ENCODE results near the gene HLA-DPA1. TPM values are rescaled to one million over a fixed set of nuclear protein-coding genes. Genes with fewer than 3 reads are reported as not detected.

HLA-DPA1 gene
- total and polyA plus RNA-seq, 10 of the 15 experiments (the other 5 are each of a cell fraction or from before 2014, with no cell fraction given): 508 to 1,640 (median 829) TPM

DNA sequence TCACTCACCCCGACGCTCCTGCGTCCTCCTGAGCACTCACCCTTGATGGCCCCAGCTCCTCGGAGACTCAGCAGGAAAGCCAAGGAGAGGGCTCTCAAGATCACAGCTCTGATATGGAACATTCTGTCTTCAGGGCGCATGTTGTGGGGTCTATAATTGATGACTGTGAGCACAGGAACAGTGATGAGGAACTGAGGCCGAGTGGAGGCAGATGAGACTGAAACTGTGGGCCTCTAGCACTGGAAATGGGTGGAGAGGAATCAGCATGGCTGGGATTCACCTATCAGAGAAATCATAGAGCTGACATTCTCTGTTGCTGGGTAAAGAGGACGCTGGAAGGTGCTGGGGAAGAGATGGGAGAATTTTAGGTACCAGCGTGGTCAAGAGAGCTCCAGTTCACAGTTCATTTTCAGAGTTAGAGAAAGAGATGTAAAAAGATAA is at the start of gene HLA-DPA1 (continued):
- TF ChIP-seq EZH2 (IDR thresholded peaks at IDR 0.05; ENCODE audit: borderline replicate concordance, control insufficient read depth, low read depth, low read length) (no peak), RELA (IDR thresholded peaks at IDR 0.05; ENCODE audit: borderline replicate concordance, partially characterized antibody) (peak; percentile 52), MEF2B (IDR thresholded peaks at IDR 0.05; ENCODE audit: partially characterized antibody, poor library complexity, severe bottlenecking) (no peak), BRCA1 (IDR thresholded peaks at IDR 0.05; ENCODE audit: low read depth, low read length) (no peak), ZNF207 (IDR thresholded peaks at IDR 0.05; ENCODE audit: borderline replicate concordance) (no peak), RCOR1 (conservative IDR thresholded peaks at IDR 0.05; ENCODE audit: low read depth, low read length) (no peak), TCF7 (IDR thresholded peaks at IDR 0.05; ENCODE audit: borderline replicate concordance) (peak; percentile 32; the same call in 1 of the 2 replicates), ZBED1 (IDR thresholded peaks at IDR 0.05; ENCODE audit: borderline replicate concordance) (peak; percentile 97; the same call in 1 of the 2 replicates), ZNF24 (IDR thresholded peaks at IDR 0.05) (no peak), KDM1A (IDR thresholded peaks at IDR 0.05; ENCODE audit: borderline replicate concordance) (no peak), NR2F1 (conservative IDR thresholded peaks at IDR 0.05) (no peak), TARDBP (IDR thresholded peaks at IDR 0.05; ENCODE audit: borderline replicate concordance) (no peak), KAT2A (conservative IDR thresholded peaks at IDR 0.05; ENCODE audit: control insufficient read depth, low read depth, low read length) (no peak), ASH2L (IDR thresholded peaks at IDR 0.05; ENCODE audit: borderline replicate concordance, low read depth) (no peak), DPF2 (IDR thresholded peaks at IDR 0.05) (0 out of 2 replicates have a peak, but pooled peaks have one; percentile 30), ESRRA (IDR thresholded peaks at IDR 0.05; ENCODE audit: low read length) (no peak), ZSCAN29 (IDR thresholded peaks at IDR 0.05) (no peak), MEF2A (IDR thresholded peaks at IDR 0.05; ENCODE audit: insufficient read depth, low read depth, low read length) (0 out of 2 replicates have a peak, but pooled peaks have one; percentile 11), RAD51 (IDR thresholded peaks at IDR 0.05) (no peak)
- TF ChIP-seq, protein P1, sequence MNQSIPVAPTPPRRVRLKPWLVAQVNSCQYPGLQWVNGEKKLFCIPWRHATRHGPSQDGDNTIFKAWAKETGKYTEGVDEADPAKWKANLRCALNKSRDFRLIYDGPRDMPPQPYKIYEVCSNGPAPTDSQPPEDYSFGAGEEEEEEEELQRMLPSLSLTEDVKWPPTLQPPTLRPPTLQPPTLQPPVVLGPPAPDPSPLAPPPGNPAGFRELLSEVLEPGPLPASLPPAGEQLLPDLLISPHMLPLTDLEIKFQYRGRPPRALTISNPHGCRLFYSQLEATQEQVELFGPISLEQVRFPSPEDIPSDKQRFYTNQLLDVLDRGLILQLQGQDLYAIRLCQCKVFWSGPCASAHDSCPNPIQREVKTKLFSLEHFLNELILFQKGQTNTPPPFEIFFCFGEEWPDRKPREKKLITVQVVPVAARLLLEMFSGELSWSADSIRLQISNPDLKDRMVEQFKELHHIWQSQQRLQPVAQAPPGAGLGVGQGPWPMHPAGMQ (IDR thresholded peaks at IDR 0.05; ENCODE audit: borderline replicate concordance): no peak
- TF ChIP-seq, protein P2, sequence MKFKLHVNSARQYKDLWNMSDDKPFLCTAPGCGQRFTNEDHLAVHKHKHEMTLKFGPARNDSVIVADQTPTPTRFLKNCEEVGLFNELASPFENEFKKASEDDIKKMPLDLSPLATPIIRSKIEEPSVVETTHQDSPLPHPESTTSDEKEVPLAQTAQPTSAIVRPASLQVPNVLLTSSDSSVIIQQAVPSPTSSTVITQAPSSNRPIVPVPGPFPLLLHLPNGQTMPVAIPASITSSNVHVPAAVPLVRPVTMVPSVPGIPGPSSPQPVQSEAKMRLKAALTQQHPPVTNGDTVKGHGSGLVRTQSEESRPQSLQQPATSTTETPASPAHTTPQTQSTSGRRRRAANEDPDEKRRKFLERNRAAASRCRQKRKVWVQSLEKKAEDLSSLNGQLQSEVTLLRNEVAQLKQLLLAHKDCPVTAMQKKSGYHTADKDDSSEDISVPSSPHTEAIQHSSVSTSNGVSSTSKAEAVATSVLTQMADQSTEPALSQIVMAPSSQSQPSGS (IDR thresholded peaks at IDR 0.05; ENCODE audit: low read length): peak; percentile 26; the same call in 1 of the 2 replicates
- TF ChIP-seq, protein P3, sequence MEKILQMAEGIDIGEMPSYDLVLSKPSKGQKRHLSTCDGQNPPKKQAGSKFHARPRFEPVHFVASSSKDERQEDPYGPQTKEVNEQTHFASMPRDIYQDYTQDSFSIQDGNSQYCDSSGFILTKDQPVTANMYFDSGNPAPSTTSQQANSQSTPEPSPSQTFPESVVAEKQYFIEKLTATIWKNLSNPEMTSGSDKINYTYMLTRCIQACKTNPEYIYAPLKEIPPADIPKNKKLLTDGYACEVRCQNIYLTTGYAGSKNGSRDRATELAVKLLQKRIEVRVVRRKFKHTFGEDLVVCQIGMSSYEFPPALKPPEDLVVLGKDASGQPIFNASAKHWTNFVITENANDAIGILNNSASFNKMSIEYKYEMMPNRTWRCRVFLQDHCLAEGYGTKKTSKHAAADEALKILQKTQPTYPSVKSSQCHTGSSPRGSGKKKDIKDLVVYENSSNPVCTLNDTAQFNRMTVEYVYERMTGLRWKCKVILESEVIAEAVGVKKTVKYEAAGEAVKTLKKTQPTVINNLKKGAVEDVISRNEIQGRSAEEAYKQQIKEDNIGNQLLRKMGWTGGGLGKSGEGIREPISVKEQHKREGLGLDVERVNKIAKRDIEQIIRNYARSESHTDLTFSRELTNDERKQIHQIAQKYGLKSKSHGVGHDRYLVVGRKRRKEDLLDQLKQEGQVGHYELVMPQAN (conservative IDR thresholded peaks at IDR 0.05): peak; percentile 43; the same call in 1 of the 2 replicates
- TF ChIP-seq, protein P4, sequence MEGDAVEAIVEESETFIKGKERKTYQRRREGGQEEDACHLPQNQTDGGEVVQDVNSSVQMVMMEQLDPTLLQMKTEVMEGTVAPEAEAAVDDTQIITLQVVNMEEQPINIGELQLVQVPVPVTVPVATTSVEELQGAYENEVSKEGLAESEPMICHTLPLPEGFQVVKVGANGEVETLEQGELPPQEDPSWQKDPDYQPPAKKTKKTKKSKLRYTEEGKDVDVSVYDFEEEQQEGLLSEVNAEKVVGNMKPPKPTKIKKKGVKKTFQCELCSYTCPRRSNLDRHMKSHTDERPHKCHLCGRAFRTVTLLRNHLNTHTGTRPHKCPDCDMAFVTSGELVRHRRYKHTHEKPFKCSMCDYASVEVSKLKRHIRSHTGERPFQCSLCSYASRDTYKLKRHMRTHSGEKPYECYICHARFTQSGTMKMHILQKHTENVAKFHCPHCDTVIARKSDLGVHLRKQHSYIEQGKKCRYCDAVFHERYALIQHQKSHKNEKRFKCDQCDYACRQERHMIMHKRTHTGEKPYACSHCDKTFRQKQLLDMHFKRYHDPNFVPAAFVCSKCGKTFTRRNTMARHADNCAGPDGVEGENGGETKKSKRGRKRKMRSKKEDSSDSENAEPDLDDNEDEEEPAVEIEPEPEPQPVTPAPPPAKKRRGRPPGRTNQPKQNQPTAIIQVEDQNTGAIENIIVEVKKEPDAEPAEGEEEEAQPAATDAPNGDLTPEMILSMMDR (IDR thresholded peaks at IDR 0.05 in 2 of 3, conservative IDR thresholded peaks at IDR 0.05 in 1 of 3; ENCODE audit: control insufficient read depth in 2 of 3, extremely low read depth in 1 of 3, insufficient read depth in 1 of 3, low read depth in 3 of 3, low read length in 3 of 3): no peak
- TF ChIP-seq, protein P5, sequence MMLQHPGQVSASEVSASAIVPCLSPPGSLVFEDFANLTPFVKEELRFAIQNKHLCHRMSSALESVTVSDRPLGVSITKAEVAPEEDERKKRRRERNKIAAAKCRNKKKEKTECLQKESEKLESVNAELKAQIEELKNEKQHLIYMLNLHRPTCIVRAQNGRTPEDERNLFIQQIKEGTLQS (IDR thresholded peaks at IDR 0.05; ENCODE audit: borderline replicate concordance, extremely low read depth, low read depth, low read length): no peak

Measured in GM12878 (cell line).